ENCODE data around the gene CCDC127.
"Not testable (repeated sequence)": the region's sequence is repeated elsewhere in the genome, so short reads cannot be mapped to it uniquely, and the experiment has no call there.

Gene CCDC127, protein sequence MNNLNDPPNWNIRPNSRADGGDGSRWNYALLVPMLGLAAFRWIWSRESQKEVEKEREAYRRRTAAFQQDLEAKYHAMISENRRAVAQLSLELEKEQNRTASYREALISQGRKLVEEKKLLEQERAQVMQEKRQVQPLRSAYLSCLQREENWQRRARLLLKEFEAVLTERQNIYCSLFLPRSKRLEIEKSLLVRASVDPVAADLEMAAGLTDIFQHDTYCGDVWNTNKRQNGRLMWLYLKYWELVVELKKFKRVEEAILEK

DNA sequence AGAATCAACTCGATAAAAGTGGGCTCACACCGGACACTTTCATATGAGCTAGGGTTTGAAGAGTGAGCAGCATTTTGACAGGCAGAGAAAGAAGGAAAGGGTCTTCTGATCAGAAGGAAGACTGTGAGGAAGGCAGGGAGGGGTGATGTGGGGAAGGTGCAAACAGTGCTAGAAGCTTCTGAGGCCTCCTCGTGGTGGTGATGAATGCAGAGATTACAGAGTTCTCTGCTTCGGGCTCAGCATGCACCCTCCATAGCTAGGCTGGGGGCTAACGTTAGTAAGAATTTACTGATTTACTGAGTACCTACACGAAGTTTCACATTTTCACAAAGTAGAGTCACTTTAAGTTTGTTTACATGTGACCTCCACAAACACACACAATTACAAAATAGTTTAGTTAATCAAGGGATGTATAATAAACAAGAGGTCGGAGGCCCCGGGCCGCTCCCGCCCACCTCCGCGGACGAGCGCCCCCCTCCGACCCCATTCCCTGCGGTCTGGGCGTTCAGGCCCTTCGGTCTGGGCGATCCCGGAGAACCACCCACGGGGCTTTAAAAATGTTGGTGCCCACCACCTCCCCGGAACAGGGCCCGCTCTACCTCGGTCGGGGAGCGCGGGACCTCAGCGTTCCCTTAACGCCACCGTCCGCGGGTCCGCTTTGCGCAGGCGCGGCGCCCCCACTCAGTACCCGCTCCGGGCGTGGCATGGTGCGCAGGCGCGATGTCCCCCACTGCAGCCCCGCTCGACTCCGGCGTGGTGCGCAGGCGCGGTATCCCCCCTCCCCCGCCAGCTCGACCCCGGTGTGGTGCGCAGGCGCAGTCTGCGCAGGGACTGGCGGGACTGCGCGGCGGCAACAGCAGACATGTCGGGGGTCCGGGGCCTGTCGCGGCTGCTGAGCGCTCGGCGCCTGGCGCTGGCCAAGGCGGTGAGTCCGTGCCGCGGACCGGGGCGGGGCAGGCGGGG, at the start of gene CCDC127, which contains the start of gene SDHA:
TSS of gene CCDC127 (minus strand) at position 660 of the 963 bp plus-strand sequence. CDS start 1,304 bp downstream, outside the sequence.
TSS of gene SDHA (plus strand) at position 827 of the 963 bp plus-strand sequence. CDS start at position 863, 36 bp downstream.
- TF ChIP-seq GATA2, GATA3 (IDR thresholded peaks at IDR 0.05; ENCODE audit: low read depth, low read length): not testable (repeated sequence)

DNA sequence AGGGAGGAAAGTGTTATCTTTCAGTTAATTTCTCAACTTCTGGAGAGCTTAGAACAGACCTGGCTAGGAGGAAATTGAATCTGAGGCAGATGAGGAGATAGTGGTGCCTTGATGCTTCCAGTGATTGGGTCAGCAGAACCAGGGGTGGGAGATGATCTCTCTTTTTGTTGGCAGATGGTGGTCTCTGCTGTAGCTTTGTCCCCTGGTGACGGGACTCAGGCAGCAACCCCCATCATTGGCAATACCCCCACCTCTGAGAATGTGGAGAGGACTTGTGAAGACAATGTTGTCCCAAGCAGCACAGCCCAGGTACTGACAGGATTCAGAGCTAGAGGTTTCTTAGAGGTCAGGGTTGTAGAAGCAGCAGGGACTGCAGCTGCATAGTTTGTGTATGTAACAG, 49.8 kb upstream of the CCDC127 start:
- TF ChIP-seq GATA3 (IDR thresholded peaks at IDR 0.05; ENCODE audit: low read depth, low read length) = no peak
- no peak; the same call in 1 of the 2 replicates for TF ChIP-seq GATA2 (IDR thresholded peaks at IDR 0.05; ENCODE audit: low read depth, low read length)

DNA sequence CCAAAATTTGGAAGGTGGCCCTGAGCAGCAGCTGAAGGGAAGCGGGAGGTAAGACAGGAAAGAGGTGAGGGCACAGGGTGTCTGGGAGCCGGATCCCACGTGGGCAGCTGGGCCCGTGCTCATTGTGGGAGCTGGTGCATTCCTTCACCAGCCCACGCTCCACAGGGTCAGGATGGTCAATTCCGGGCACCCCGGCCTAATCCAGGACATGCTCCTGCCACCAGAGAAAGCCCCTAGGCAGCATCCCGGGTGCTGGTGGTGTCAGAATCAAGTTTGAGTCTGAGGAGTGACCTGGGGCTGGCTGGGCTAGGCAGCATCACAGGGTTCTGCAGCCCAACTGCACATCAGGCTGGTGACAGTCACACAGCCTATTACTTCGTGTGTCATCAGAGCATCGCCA, 46.4 kb upstream of the CCDC127 start:
- TF ChIP-seq GATA3 (IDR thresholded peaks at IDR 0.05; ENCODE audit: low read depth, low read length) (no peak), GATA2 (IDR thresholded peaks at IDR 0.05; ENCODE audit: low read depth, low read length) (no peak)

- TF ChIP-seq GATA3 (IDR thresholded peaks at IDR 0.05; ENCODE audit: low read depth, low read length) (no peak), GATA2 (IDR thresholded peaks at IDR 0.05; ENCODE audit: low read depth, low read length) (no peak)
These were observed 39.2 kb upstream of the CCDC127 start for GRCh38 chr5:257148-257547.

GRCh38 chr5:252546-252945, 34.6 kb upstream of the CCDC127 start:
- TF ChIP-seq GATA3 (IDR thresholded peaks at IDR 0.05; ENCODE audit: low read depth, low read length) (no peak), GATA2 (IDR thresholded peaks at IDR 0.05; ENCODE audit: low read depth, low read length) (no peak)

GRCh38 chr5:243683-244367, 25.9 kb upstream of the CCDC127 start:
- peak; percentile 30; the same call in 1 of the 2 replicates for TF ChIP-seq GATA2 (IDR thresholded peaks at IDR 0.05; ENCODE audit: low read depth, low read length)

DNA sequence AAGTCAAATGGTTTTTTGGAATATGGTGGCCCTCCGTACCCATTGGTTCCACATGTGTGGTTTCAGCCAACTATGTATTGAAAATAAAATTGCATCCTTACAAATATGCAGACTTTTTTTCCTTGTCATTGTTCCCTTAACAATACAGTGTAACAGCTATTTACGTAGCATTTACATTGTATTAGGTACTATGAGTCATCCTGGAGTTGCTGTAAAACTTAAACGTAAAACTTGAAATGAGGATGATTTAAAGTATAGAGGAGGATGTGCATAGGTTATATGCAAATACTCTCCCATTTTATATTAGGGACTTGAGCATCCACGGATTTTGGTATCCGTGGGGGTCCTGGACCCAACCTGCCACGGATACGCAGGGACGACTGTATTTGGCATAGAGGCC, 16.5 kb upstream of the CCDC127 start:
- TF ChIP-seq GATA3 (IDR thresholded peaks at IDR 0.05; ENCODE audit: low read depth, low read length) = no peak
- no peak for TF ChIP-seq GATA2 (IDR thresholded peaks at IDR 0.05; ENCODE audit: low read depth, low read length)

- TF ChIP-seq GATA3 (IDR thresholded peaks at IDR 0.05; ENCODE audit: low read depth, low read length) (no peak), GATA2 (IDR thresholded peaks at IDR 0.05; ENCODE audit: low read depth, low read length) (no peak)
These were observed 13.7 kb upstream of the CCDC127 start for GRCh38 chr5:231661-232060.

DNA sequence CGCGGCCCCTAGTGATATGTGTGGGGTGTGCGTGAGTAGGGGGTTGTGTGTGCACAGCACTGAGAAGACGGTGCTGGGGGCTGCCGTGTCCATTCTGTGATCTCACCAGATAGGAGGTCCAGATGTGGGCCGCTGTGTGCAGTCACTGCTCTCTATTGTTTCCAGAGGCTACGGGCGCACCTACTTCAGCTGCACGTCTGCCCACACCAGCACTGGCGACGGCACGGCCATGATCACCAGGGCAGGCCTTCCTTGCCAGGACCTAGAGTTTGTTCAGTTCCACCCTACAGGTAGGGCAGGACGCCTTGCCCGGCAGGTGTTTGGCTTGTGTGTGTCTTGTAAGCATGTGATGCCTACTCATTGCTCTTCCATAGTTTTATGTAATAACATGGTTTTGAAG, 12.8 kb upstream of the CCDC127 start:
- TF ChIP-seq GATA3 (IDR thresholded peaks at IDR 0.05; ENCODE audit: low read depth, low read length) = no peak
- no peak for TF ChIP-seq GATA2 (IDR thresholded peaks at IDR 0.05; ENCODE audit: low read depth, low read length)

GRCh38 chr5:228886-229285, 10.9 kb upstream of the CCDC127 start:
- no peak for TF ChIP-seq GATA2 (IDR thresholded peaks at IDR 0.05; ENCODE audit: low read depth, low read length)
- TF ChIP-seq GATA3 (IDR thresholded peaks at IDR 0.05; ENCODE audit: low read depth, low read length) = no peak

DNA sequence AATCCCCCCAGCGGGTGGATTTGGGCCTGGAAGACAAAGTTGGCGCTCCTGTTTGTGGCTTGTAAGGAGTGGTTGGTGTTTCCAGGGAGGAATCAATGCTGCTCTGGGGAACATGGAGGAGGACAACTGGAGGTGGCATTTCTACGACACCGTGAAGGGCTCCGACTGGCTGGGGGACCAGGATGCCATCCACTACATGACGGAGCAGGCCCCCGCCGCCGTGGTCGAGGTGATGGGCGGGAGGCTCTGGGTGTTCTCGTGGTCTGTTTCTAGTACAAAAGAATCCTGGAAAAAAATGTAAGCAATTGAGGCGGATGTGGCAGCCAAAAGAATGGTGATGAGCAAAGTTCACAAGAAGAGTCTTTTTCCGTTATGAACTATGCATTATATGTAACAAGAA, 7.4 kb upstream of the CCDC127 start:
- TF ChIP-seq GATA3 (IDR thresholded peaks at IDR 0.05; ENCODE audit: low read depth, low read length) (no peak), GATA2 (IDR thresholded peaks at IDR 0.05; ENCODE audit: low read depth, low read length) (no peak)

DNA sequence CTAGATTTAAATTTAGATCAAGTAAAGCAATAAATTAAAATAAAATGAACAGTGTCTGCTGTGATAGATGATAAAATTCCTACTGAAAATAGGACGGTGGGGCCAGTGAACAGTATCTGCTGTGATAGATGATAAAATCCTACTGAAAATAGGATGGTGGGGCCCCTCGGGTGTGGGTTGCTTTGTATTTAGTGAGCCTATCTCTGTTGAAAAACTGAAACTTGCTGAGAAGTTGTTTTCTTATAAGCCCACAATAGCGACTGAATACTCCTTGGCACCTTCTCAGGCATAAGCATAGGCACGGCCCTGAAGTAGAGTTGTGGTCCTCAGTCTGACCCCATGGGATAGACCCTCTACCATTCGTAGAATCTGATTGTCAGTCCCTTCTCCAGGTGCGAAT, 5.8 kb upstream of the CCDC127 start:
- no peak for TF ChIP-seq GATA3 (IDR thresholded peaks at IDR 0.05; ENCODE audit: low read depth, low read length)
- no peak for TF ChIP-seq GATA2 (IDR thresholded peaks at IDR 0.05; ENCODE audit: low read depth, low read length)

DNA sequence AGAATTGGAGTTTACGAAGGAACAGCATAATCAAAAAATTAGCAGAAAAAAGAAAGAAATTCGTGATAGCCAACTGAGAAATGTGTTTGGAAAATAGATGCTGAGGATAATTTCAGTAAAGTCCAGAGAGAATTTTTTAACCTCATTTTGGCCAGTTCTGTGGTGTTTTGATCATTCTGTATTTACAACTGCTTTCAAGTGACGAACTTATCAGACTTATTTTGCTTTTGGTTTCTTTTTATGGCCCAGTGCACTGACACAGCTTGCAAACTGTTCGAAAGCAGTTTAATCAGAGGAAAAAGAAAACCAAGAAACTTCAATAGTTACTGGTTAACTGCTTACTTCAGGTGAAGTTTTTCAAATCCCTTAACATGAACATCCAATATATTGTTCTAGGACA, 2.0 kb upstream of the CCDC127 start:
- TF ChIP-seq GATA2 (IDR thresholded peaks at IDR 0.05; ENCODE audit: low read depth, low read length) (no peak), GATA3 (IDR thresholded peaks at IDR 0.05; ENCODE audit: low read depth, low read length) (no peak)

DNA sequence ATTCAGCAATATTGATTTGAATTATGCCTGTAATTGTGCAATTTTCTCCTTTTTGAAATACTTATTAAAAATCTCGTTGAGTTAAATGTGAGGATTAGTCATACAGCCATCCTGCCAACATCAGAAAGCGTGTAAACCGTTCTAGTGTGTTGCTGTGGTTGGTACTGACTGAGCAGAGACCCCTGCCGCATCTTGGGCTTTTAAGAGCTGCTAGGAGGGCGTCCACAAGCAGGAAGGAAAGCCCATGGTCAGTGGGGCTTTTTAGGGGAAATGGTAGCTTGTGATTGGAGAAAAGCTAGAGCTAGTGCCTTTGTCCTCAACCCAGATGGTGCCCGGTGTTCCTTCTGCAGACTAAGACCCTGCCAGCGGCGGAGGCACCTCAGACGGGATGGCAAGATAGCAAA, 1.5 kb upstream of the CCDC127 start:
- no peak for TF ChIP-seq GATA3 (IDR thresholded peaks at IDR 0.05; ENCODE audit: low read depth, low read length)
- no peak for TF ChIP-seq GATA2 (IDR thresholded peaks at IDR 0.05; ENCODE audit: low read depth, low read length)

All from SH-SY5Y (cell line).